Type B pancreatic cell (in vitro differentiated cells): ENCODE data around the gene JRKL. TPM values are rescaled to one million over a fixed set of nuclear protein-coding genes. Genes with fewer than 3 reads are reported as not detected.
A peak's percentile ranks its signal among the peaks of the same experiment; 100 is the strongest.

Experiments used
- DNase-seq: peaks from one replicate; pipeline ENCODE4 v3.0.0; 2021; ENCODE audit warnings: mixed read lengths; ENCODE audit not compliant: unreplicated experiment; ENCODE audit errors: extremely low spot score
- H3K27ac Mint-ChIP-seq: 2 replicates; pipeline ENCODE4 v1.8.0; 2021; ENCODE audit warnings: mild to moderate bottlenecking, mixed read lengths
- H3K27me3 Mint-ChIP-seq: 2 replicates; pipeline ENCODE4 v1.8.0; 2021; ENCODE audit warnings: mixed read lengths
- H3K36me3 Mint-ChIP-seq: 2 replicates; pipeline ENCODE4 v1.8.0; 2021; ENCODE audit warnings: mixed read lengths
- H3K4me1 Mint-ChIP-seq: one replicate; pipeline ENCODE4 v1.8.0; 2021; ENCODE audit warnings: mixed read lengths; ENCODE audit not compliant: unreplicated experiment
- H3K4me3 Mint-ChIP-seq: 2 replicates; pipeline ENCODE4 v1.8.0; 2021; ENCODE audit warnings: mild to moderate bottlenecking, mixed read lengths
- H3K9me3 Mint-ChIP-seq: 2 replicates; pipeline ENCODE4 v1.8.0; 2021; ENCODE audit warnings: mixed read lengths
- CTCF ChIP-seq: fragments of 200-600 bp; sonication (generic); conservative IDR thresholded peaks from 2 replicates; pipeline ENCODE4 v1.5.0; 2021; ENCODE audit warnings: antibody characterized with exemption, mild to moderate bottlenecking
- total RNA-seq: library from RNA; stranded (reverse); gene quantifications from 2 replicates; pipeline ENCODE4 v1.2.1, GENCODE V29; 2021; ENCODE audit warnings: low replicate concordance

Gene JRKL
- total RNA-seq, 1 donor from 2014 or later = 11.5 TPM

- peak; percentile 95 for TF ChIP-seq CTCF
- H3K36me3 Mint-ChIP-seq = peaks cover 6% of the 10 kb centered on the region
- no peaks in the 10 kb centered on the region for H3K27me3 Mint-ChIP-seq
- peak within 1 kb of the TSS; percentile 86 for H3K27ac Mint-ChIP-seq
- peak within 1 kb of the TSS; percentile 97 for H3K4me3 Mint-ChIP-seq
- no peaks in the 10 kb centered on the region for H3K9me3 Mint-ChIP-seq
- DNase-seq = peak; percentile 88
- H3K4me1 Mint-ChIP-seq = peaks cover 38% of the 10 kb centered on the region
Measured at GRCh38 chr11:96342961-96343711, 46.7 kb upstream of the JRKL start, which contains the start of gene MAML2. Gene MAML2 (minus strand): TSS chr11:96343195. CDS start chr11:96341895, 1,300 bp downstream.

DNA sequence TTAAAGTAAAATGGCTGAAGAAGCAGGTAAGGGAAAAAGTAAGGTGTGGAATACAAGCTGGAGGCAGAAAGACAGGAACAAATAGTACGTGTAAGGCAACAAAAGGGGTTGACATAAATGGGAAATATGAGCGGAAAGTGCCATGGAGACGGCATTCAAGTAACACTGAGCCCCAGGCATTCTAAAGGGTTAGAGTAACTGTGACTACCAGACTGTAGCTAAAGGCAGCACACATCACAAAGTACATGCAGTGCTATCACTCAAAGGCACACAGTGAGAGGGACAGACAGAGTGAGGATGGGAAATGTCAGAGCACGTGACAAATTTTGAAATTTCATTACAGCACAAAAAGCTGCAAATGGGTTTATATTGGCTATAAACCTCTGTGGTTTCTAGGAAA lies 33.0 kb upstream of the JRKL start:
- Mint-ChIP-seq H3K4me3 (no peak overlapping the region), H3K27me3 (no peaks in the 10 kb centered on the region), H3K9me3 (no peaks in the 10 kb centered on the region), H3K36me3 (peaks cover 34% of the 10 kb centered on the region), H3K27ac (peak overlapping the region; percentile 4), H3K4me1 (peaks cover 4% of the 10 kb centered on the region)
- DNase-seq = no peak
- no peak for TF ChIP-seq CTCF

- Mint-ChIP-seq H3K4me1 (peaks cover 4% of the 10 kb centered on the region), H3K27ac (no peak overlapping the region), H3K9me3 (no peaks in the 10 kb centered on the region), H3K27me3 (no peaks in the 10 kb centered on the region), H3K36me3 (peaks cover 38% of the 10 kb centered on the region), H3K4me3 (no peak overlapping the region)
- no peak for TF ChIP-seq CTCF
- no peak for DNase-seq
Measured at GRCh38 chr11:96357794-96358193, 32.0 kb upstream of the JRKL start.

DNA sequence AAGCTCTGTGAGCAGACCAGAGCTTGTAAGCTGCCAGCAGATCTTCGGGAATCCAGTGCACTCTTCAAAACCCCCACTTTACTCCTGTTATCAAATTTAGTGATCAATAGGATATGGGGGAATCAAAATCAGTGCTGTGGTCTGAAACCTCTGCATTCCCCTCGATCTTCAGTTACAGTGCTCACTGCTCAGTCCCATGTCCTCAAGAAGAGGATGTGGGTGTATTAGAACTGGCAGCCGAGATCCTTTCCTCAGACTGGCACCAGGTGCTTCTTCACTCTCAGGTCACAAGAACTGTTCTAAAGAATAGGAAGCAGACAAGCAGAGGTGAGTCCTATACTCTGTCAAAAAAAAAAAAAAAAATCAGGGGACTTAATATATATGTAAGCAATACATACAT lies 31.5 kb upstream of the JRKL start:
- Mint-ChIP-seq H3K4me1 (peaks cover 4% of the 10 kb centered on the region), H3K36me3 (peaks cover 38% of the 10 kb centered on the region), H3K9me3 (no peaks in the 10 kb centered on the region), H3K27me3 (no peaks in the 10 kb centered on the region), H3K27ac (no peak overlapping the region), H3K4me3 (no peak overlapping the region)
- DNase-seq = no peak
- TF ChIP-seq CTCF = no peak

DNA sequence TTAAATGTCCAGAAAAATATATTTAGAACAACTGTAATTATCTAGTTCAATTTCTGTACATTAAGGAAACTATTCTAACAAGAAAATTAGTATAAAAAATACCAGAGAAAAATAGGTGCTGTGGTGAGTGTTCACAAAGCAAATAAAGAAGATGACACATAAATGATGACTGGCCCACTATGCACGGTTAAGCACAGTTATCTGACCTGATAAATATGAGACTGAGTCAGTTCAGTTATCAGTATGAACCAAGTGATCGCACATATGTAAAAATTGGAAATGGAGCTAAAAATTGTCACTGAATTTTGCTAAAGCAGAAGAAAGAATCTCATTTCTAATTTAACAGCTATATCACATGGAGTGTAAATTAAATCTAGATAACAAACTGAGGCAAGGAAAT lies 28.0 kb upstream of the JRKL start:
- no peak for TF ChIP-seq CTCF
- Mint-ChIP-seq H3K27ac (no peak overlapping the region), H3K4me3 (no peak overlapping the region), H3K27me3 (no peaks in the 10 kb centered on the region), H3K4me1 (peaks cover 2% of the 10 kb centered on the region), H3K36me3 (peaks cover 23% of the 10 kb centered on the region), H3K9me3 (no peaks in the 10 kb centered on the region)
- no peak for DNase-seq
